Suprapubic skin (tissue), 4 donors: Measurements from ENCODE around the gene KCP. TPM values are rescaled to one million over a fixed set of nuclear protein-coding genes. Genes with fewer than 3 reads are reported as not detected.

Experiments
- DNase-seq, 2 donors: peaks; one replicate each; pipeline ENCODE4 v3.0.0-alpha.2; 2019; ENCODE audit warnings: low spot score in 2 of 2
- H3K27ac ChIP-seq: fragments of 200-600 bp; sonication (generic); one replicate; pipeline ENCODE4 v1.5.1; 2019
- H3K27me3 ChIP-seq: fragments of 200-600 bp; sonication (generic); one replicate; pipeline ENCODE4 v1.5.1; 2019
- H3K36me3 ChIP-seq: fragments of 200-600 bp; sonication (generic); one replicate; pipeline ENCODE4 v1.5.1; 2019
- H3K4me1 ChIP-seq: fragments of 200-600 bp; sonication (generic); one replicate; pipeline ENCODE4 v1.5.1; 2019
- H3K4me3 ChIP-seq: fragments of 200-600 bp; sonication (generic); one replicate; pipeline ENCODE4 v1.5.1; 2019; ENCODE audit warnings: mild to moderate bottlenecking
- H3K9me3 ChIP-seq: fragments of 200-600 bp; sonication (generic); one replicate; pipeline ENCODE4 v1.5.1; 2019
- EP300 ChIP-seq: sonication (generic); formaldehyde crosslinking; IDR thresholded peaks from one replicate; pipeline ENCODE4 v1.6.1; 2017; ENCODE audit warnings: antibody characterized with exemption
- POLR2A ChIP-seq, 2 donors: fragments of 450-650 bp; IDR thresholded peaks; one replicate each; pipeline ENCODE4 v1.6.1; 2017; ENCODE audit warnings: antibody characterized with exemption in 2 of 2, mild to moderate bottlenecking in 2 of 2, moderate library complexity in 2 of 2
- POLR2AphosphoS5 ChIP-seq, 3 donors: sonication (generic); formaldehyde crosslinking; IDR thresholded peaks; one replicate each; pipeline ENCODE4 v1.6.1; 2017; ENCODE audit warnings: antibody characterized with exemption in 3 of 3
- WGBS: methylation state at CpG from one replicate; pipeline ENCODE4 v1.1.5; 2018; 5-methylcytosine and 5-hydroxymethylcytosine counted together
- total RNA-seq, 4 donors: library from RNA; depleted of rRNA; stranded (reverse); fragments of >200 nt; gene quantifications; one replicate each; pipeline ENCODE4 v1.1.0, GENCODE V29; 2016
- TF ChIP-seq, protein P1 (sequence below), 2 donors: fragments of 200-600 bp in 1 of 2; fragments of 450-650 bp in 1 of 2; sonication (generic) in 1 of 2; IDR thresholded peaks; one replicate each; pipeline ENCODE4 v1.5.1; 2016 to 2019; ENCODE audit warnings: antibody characterized with exemption in 2 of 2, mild to moderate bottlenecking in 1 of 2, moderate library complexity in 1 of 2

KCP gene
- under 1 TPM; 0.17 to 0.57 (median 0.36) TPM for total RNA-seq

- DNase-seq = peak in 1 of 2 donors; percentile 55
- Histone ChIP-seq H3K4me3 (peak within 1 kb of the TSS; percentile 44), H3K36me3 (no peaks in the 10 kb centered on the region), H3K27ac (no peak within 1 kb of the TSS), H3K27me3 (peaks cover 55% of the 10 kb centered on the region), H3K4me1 (peaks cover 26% of the 10 kb centered on the region), H3K9me3 (no peaks in the 10 kb centered on the region)
- no peak for TF ChIP-seq POLR2A (IDR thresholded peaks at IDR 0.05)
- TF ChIP-seq, protein P1, sequence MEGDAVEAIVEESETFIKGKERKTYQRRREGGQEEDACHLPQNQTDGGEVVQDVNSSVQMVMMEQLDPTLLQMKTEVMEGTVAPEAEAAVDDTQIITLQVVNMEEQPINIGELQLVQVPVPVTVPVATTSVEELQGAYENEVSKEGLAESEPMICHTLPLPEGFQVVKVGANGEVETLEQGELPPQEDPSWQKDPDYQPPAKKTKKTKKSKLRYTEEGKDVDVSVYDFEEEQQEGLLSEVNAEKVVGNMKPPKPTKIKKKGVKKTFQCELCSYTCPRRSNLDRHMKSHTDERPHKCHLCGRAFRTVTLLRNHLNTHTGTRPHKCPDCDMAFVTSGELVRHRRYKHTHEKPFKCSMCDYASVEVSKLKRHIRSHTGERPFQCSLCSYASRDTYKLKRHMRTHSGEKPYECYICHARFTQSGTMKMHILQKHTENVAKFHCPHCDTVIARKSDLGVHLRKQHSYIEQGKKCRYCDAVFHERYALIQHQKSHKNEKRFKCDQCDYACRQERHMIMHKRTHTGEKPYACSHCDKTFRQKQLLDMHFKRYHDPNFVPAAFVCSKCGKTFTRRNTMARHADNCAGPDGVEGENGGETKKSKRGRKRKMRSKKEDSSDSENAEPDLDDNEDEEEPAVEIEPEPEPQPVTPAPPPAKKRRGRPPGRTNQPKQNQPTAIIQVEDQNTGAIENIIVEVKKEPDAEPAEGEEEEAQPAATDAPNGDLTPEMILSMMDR (IDR thresholded peaks at IDR 0.05) = no peak
- TF ChIP-seq POLR2AphosphoS5 (IDR thresholded peaks at IDR 0.05) = no peak
- TF ChIP-seq EP300 = no peak
- 72% methylated on average over 3 of the region's 34 CpGs for WGBS
Measured at GRCh38 chr7:128910569-128910945, at the start of gene KCP. Gene KCP (minus strand): TSS chr7:128910709. CDS start chr7:128910676, 33 bp downstream.

- WGBS = 94% methylated on average over 4 of the region's 4 CpGs
- Histone ChIP-seq H3K36me3 (peaks cover 59% of the 10 kb centered on the region), H3K27me3 (no peaks in the 10 kb centered on the region), H3K4me1 (peaks cover 25% of the 10 kb centered on the region), H3K27ac (no peak overlapping the region), H3K4me3 (no peak overlapping the region), H3K9me3 (no peaks in the 10 kb centered on the region)
- no peak for DNase-seq
- TF ChIP-seq, protein P1 (IDR thresholded peaks at IDR 0.05) = no peak
- no peak for TF ChIP-seq EP300
- TF ChIP-seq POLR2A (IDR thresholded peaks at IDR 0.05) = no peak
- no peak for TF ChIP-seq POLR2AphosphoS5 (IDR thresholded peaks at IDR 0.05)
Measured at GRCh38 chr7:128959296-128959695, 48.8 kb upstream of the KCP start.

GRCh38 chr7:128955981-128956380 lies 45.5 kb upstream of the KCP start:
- Histone ChIP-seq H3K4me3 (no peak overlapping the region), H3K27me3 (no peaks in the 10 kb centered on the region), H3K27ac (no peak overlapping the region), H3K9me3 (no peaks in the 10 kb centered on the region), H3K36me3 (peaks cover 89% of the 10 kb centered on the region), H3K4me1 (peaks cover 13% of the 10 kb centered on the region)
- no peak for DNase-seq
- TF ChIP-seq EP300 (no peak), POLR2AphosphoS5 (IDR thresholded peaks at IDR 0.05) (no peak), POLR2A (IDR thresholded peaks at IDR 0.05) (no peak)
- TF ChIP-seq, protein P1 (IDR thresholded peaks at IDR 0.05) = no peak

DNA sequence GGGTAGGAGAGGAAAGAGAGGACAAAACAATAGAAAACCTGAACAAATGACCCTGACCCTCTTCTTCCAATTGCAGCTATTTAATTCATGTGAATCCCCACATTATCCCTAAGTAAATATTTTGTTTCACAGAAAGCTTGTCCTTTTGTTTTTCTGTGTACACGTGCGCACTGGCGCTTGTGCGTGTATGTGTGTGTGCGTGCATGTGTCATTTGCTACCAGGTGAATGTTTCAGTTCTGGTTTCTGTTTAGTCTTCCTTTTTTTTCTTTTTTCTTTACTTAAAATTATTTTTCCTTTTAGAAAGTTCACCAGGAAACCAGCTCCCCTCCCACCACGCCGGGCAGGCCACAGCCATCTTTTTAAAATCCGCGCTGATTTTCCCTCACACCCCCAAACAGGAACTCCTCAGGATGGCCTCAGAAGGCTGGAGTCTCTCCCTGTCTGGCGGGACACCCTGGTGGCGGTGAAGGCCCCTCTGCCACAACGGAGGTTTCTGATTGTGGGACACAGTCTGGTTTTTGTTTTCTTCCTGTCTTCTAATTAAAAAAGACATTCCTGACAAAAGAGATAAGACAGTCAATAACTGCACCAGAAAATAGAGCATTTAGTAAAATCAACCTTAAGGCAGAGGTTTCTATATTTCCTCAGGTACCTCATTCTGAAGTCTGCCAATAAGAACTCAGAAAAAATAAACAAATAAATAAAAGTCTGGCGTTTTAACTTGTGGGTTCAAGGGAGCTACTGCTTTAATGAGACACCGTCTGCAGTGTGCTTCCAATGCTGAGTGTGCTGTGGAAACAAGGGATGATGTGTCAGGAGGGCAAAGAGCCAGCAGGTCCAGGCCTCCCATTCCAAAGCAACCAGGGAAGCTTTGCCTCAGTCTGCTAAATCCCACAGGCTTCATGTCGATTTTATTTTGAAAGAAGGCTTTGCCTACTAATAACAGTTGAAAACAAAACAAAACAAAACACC lies 44.6 kb upstream of the KCP start:
- Histone ChIP-seq H3K4me1 (peaks cover 13% of the 10 kb centered on the region), H3K27me3 (no peaks in the 10 kb centered on the region), H3K36me3 (peaks cover 88% of the 10 kb centered on the region), H3K9me3 (no peaks in the 10 kb centered on the region), H3K4me3 (no peak overlapping the region), H3K27ac (no peak overlapping the region)
- 76% methylated on average over 15 of the region's 15 CpGs for WGBS
- DNase-seq = no peak
- TF ChIP-seq EP300 (no peak), POLR2AphosphoS5 (IDR thresholded peaks at IDR 0.05) (no peak)
- TF ChIP-seq, protein P1 (IDR thresholded peaks at IDR 0.05) = no peak

- no peaks in the 10 kb centered on the region for H3K9me3 ChIP-seq
- DNase-seq = no peak
- H3K27ac ChIP-seq = no peak overlapping the region
- 94% methylated on average over 2 of the region's 2 CpGs for WGBS
- peaks cover 13% of the 10 kb centered on the region for H3K4me1 ChIP-seq
- peaks cover 79% of the 10 kb centered on the region for H3K36me3 ChIP-seq
- no peak for TF ChIP-seq EP300
- TF ChIP-seq, protein P1 (IDR thresholded peaks at IDR 0.05) = no peak
- no peak for TF ChIP-seq POLR2A (IDR thresholded peaks at IDR 0.05)
- no peak for TF ChIP-seq POLR2AphosphoS5 (IDR thresholded peaks at IDR 0.05)
- no peak overlapping the region for H3K4me3 ChIP-seq
- no peaks in the 10 kb centered on the region for H3K27me3 ChIP-seq
Measured at GRCh38 chr7:128954150-128954549, 43.6 kb upstream of the KCP start.
